GM12873 (cell line): Measurements from ENCODE around the gene KLF13.

Source experiments
- TF ChIP-seq, protein P1 (sequence below): IDR thresholded peaks from 2 replicates; pipeline ENCODE4 v1.5.1; 2012; ENCODE audit warnings: low read depth, mild to moderate bottlenecking, moderate library complexity, low read length, control low read depth; ENCODE audit not compliant: insufficient read depth; ENCODE audit errors: missing control alignments

The KLF13 gene

DNA sequence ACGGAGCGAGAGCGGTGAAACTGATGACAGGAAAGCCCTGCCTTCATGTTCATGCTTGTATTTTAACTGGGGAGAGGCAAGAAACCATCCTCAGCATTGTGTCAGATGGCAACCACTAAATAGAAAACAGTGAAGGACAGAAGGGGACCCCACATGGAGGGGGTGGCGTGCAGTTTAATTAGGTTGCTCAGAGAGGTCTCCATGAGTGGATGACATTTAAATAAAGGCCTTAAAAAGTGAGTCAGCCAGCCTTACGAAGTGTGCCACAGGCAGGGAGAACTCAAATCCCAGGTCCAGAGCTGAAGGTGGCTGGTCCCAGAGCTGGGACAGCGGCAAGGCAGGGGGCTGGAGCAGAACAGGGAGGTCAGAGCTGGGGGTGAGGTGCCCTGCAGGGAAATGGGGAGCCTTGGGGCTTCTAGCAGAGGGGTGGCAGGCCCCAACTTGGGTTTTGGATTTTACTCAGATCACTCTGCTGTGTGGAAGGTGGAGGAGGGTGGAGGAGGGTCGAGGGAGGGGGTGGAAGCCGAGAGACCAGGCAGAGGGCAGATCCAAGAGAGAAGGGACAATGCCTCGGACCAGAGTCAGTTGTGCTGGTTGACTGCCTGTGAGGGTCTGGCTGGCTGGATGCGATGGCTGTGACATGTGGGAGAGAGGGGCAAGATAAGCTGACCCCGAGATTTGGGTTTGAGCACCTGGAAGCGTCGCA, 73.7 kb downstream of the KLF13 start:
- TF ChIP-seq, protein P1, sequence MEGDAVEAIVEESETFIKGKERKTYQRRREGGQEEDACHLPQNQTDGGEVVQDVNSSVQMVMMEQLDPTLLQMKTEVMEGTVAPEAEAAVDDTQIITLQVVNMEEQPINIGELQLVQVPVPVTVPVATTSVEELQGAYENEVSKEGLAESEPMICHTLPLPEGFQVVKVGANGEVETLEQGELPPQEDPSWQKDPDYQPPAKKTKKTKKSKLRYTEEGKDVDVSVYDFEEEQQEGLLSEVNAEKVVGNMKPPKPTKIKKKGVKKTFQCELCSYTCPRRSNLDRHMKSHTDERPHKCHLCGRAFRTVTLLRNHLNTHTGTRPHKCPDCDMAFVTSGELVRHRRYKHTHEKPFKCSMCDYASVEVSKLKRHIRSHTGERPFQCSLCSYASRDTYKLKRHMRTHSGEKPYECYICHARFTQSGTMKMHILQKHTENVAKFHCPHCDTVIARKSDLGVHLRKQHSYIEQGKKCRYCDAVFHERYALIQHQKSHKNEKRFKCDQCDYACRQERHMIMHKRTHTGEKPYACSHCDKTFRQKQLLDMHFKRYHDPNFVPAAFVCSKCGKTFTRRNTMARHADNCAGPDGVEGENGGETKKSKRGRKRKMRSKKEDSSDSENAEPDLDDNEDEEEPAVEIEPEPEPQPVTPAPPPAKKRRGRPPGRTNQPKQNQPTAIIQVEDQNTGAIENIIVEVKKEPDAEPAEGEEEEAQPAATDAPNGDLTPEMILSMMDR = no peak

DNA sequence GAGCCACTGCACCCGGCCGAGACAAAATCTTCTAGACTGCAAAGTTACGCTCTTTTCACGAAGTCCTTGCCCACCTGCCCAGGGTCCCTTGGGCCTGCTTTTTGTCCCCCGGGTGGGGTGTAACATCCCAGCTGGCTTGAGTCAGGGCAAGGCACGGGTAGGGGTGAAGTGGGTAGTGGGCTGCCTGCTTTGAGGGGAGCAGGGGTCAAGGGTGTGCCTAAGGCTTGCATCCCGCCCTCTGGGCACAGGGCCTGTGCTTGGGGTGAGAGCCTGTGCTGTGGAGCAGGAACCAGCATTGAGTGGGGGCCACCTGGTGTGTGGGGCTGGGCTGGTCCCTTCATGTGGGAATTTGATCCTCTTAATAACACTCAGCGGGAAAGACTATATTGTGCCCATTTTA, 74.6 kb downstream of the KLF13 start:
- TF ChIP-seq, protein P1 = no peak

DNA sequence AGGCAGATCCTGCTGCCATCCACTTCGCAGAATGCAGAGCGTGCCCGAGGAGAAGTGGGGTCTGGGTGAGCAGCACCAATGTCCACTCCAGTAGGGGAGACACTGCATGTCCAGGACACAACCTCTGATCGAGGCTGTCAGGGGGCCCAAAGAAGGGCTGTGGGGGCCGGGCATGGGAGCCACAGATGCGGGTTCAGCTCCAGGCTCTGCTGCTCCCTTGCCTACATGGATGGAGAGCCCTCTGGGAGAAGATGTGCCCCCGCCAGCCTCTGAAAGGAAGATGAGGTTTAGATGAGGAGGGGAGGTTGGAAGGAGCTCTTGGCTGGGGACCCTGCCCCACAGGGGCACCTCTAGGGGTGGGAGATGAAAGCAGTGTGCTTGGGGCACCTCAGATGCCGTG, 75.4 kb downstream of the KLF13 start:
- TF ChIP-seq, protein P1 = no peak

DNA sequence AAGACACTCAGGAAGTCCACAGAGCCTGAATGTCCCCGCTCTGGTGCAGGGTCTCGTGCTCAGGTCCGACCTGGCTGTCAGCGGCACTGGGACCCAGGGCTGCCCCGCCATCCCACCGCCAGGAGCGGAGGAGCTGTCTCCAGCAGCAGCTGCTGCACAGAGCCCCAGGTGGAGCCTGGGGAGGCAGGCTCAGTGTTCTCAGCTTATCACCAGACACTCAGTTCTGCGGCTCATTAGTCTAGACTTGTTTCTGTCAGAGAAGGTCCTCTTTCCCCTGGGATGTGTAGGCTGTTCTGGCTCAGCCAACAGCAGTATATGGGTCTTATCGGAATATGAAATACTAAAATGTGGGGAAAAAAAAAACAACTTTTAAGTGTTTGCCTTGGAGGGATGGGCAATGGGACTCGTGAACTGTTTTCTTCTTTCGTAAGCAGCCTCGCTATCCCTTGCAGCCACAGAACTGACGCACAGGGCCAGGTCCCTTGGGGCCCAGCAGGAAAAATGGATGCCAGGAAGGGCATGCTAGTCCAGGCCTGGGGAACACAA, 75.9 kb downstream of the KLF13 start:
- TF ChIP-seq, protein P1 = no peak

DNA sequence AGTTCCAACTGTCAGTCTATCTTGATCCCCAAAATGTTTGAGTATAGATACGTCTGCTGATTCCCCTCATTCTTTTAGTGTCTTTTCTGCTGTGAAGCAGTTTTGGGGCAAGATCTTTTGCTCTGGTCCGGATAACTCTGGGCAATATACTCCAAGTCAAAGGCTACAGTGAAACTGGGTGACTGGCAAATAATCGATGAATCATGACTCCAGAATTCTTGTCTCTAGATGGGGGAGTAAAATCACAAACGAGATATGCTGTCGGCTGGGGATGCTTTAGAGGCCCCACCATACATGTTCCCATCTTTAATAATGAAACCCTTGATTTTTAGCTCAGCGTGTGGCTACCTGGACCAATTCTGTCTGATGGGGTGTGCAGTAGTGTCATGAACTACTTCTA, 76.5 kb downstream of the KLF13 start:
- TF ChIP-seq, protein P1 = no peak

DNA sequence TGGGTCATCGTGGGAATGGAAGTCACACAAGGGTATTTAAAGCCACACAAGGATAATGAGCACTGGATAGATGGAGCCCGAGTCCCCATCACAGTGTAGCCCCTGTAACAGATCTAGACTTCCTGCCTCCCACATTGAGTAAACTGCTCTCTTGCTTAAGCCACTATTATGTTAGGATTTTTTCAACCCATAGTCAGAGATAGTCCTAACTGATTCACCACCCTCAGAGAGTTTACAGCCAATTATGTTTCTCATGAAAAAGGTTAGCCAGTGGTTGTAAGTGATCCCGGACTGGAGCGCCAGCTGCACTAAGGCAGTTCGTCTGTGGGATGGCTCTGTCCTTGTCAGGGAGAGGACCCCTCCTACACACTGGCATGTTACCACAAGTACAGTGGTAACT, 77.0 kb downstream of the KLF13 start:
- TF ChIP-seq, protein P1 = no peak

DNA sequence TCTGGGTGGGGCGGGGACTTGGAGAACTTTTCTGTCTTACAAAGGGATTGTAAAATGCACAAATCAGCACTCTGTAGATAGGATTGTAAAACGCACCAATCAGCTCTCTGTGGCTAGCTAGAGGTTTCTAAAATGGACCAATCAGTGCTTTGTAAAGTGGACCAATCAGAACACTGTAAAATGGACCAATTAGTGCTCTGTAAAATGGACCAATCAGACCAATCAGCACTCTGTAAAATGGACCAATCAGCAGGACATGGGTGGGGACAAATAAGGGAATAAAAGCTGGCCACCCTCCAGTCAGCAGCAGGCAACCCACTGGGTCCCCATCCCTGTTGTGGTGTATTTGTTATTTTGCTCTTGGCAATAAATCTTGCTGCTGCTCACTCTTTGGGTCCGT, 77.7 kb downstream of the KLF13 start:
- TF ChIP-seq, protein P1 = no peak
